Islet precursor cell (in vitro differentiated cells): ENCODE measurements around the gene BABAM1.
A peak's percentile ranks its signal among the peaks of the same experiment; 100 is the strongest.
"Not testable (repeated sequence)": the region's sequence is repeated elsewhere in the genome, so short reads cannot be mapped to it uniquely, and the experiment has no call there.

Experiments
- DNase-seq: peaks from one replicate; pipeline ENCODE4 v3.0.0-alpha.2; 2018

The BABAM1 gene

GRCh38 chr19:17243830-17244617, 23.2 kb upstream of the BABAM1 start:
- peak; percentile 80 for DNase-seq

DNA sequence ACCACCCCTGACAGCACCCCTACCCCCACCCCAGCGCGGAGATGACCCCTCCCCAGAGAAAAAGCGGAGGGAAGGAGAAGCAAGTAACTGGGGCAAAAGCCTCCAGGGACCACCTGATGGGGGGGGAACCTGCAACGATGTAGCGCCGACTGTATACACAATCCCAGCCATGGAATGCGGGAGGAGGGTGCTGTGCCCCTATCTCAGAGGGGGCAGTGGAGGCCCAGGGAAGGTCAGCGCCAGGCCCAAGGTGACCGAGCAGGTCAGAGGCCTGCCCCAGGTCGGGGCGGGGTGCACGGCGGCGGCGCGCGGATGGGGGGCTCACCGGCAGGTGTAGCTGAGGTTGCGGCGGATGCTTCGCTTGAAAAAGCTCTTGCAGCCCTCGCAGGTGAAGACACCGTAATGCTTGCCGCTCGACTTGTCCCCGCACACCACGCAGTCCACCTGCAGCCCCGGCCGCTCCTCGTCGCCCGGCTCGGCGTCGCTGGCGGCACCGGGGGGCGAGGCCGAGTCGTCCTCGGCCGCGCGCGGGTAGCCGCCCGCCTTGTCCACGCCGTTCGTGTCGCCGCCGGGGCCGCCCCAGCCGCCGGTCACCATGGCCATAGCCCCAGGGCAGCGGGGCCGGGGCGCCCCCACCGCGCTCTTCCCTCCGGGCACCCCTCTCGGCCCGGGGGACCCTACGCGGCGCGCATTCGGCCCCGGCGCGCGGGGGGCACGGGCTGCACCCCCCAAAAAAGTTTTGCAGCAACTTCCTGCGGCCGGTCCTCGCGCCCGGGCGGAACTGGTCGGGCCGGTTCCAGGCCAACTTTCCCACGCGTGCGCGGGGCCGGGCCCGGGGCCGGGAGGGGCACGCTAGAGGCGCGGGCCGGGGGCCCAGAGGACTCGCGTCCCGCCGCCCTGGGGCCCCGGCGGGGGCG, 22.4 kb upstream of the BABAM1 start:
- no peak for DNase-seq

DNA sequence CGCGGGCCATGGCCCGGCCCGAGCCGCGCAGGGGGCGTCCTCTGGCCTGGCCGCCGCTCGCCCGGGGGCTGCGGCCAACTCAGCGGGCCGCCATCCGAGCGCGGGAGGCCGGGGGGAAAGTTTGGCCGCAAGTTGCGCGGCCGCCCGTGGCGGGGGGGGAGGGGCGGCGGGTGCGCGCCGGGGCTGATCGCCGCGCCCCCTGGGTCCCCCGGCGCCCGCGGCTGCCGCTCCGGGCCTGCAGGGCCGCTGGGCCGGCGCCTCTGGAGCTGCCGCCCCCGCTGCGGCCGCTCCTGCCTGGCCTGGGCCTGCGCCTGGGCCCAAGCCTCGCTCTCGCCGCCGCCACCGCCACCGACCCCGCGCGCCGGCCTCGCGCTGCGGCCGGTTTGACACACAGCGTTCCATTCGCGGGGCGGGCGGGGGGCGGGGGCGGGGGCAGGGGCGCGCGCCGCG, 21.7 kb upstream of the BABAM1 start, which contains the start of gene NR2F6:
Gene NR2F6, minus strand, starts transcription at position 385 of the 450 bp plus-strand sequence. CDS start 699 bp downstream, outside the sequence.
- DNase-seq = no peak

DNA sequence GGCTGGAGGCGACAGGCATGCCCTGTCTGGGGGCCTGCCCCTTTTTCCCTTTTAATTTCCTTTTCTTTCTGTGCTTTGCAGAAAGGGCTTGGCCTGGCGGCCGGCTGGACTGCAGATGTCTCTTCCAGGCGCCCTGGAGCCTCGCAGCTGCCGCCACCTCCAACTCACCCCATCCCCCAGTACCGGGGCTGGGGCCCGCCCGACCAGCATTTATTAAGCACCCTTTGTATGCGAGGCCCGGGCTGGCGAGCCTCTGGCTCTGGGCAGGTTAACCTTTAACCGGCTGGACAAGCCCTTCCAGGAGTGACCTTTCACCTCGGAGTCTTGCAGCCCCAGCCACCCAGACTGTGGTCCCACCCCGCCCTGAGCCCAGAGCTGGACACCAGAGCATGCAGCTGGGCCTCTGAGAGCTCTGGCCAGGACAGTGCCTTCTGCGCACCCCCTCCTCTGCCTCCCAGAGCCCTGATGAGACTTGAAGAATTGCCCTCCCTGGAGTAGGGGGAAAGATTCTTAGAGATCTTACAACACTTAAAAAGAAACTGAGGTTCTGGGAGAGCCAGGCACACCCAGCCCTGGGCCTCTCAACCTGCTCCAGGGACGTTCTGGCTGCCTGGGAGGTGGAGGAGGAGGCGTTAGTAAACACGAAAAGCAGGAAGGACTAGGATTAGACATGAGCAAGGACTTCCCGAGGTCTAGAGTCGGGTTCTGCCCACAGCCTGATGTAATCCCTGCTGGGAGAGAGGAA, 20.4 kb upstream of the BABAM1 start:
- DNase-seq = peak; percentile 90

DNA sequence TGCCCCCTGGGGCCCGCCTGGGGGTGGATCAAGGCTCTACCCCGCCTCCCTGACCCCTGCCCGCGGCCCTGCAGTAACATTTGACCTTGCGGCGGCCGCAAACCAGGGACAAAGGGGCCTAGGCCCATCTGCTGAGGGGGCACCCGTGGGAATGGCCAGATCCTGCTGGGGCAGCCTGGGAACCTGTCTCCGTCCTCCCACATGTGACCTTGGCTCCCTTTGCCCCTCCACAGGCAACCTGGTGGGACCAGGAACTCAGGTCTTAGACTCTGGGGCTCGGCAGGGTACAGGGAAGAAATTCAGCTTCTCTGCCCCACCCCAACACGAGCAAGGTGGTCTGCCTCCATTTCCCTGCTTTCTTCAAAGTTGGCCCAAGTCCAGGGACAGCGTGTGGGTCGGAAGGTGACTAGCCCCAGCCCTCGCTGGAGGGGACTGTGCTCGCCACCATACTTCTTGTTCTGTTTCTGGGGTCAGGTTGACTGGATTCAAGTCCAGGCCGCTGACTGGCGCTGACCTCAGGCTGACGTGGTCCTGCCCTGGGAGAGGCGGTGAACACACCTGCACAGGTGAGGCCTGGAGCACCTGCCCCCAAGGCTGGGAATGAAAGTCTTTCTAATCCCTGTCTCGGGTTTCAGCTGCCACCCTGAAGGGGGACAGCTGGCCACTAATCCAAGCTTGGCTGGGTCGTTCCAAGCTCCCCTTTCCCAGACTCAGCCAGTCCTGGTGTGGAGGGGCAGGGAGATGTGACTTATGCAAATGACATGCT, 19.0 kb upstream of the BABAM1 start:
- peak; percentile 76 for DNase-seq

DNA sequence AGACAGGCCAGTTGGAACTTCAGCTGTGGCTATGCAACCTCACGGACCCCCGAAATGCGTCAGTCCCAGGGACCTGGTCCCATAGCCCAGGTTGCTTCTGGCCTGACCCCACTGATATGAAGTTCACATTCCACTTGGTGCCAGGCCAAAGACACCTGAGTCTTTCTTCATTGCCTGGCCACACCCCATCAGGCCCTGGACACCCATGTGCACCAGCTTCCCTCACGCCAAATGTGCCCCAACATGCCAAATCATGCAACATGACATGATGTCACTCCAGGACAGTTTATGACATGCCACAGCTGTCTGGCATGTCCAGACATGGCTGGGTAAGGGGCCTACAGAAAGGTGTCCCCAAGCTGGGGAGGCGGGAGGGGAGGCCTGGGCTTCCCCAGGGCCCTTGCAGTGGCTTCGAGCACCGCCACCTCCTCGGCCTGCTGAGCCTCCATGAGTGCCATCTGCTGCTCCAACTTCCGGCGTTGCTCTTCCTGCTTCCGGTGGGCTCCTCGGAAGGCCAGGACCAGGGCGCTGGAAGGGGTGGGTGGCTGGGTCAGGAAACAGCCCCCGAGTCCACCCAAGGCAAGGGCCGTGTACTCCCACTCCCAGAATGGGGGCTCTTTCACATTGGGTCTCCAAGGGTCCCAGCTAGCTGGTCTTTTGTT, 17.2 kb upstream of the BABAM1 start:
- no peak for DNase-seq

- DNase-seq = no peak
These were observed 12.6 kb upstream of the BABAM1 start for GRCh38 chr19:17254636-17255035.

DNA sequence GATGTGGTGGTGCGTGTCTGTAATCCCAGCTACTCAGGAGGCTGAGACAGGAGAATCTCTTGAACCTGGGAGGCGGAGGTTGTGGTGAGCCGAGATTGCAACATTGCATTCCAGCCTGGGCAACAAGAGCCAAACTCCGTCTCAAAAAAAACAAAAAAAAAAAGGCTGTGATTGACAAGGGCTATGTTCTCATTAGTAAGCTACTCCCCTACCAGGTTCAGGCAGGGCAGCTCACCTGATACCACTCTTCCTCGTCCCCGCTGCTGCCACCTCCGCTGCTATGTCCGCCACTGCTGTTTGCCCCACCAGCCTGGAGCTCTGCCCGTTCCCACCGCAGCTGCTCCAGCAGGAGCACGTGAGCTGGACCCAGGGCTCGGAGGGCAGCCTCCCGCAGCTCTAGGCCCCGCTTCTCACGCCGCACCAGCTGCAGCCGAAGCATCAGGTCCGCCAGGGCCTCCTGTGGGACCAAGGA, 12.1 kb upstream of the BABAM1 start:
- DNase-seq = no peak

- DNase-seq = no peak
These were observed 11.1 kb upstream of the BABAM1 start for GRCh38 chr19:17256130-17256529.

DNA sequence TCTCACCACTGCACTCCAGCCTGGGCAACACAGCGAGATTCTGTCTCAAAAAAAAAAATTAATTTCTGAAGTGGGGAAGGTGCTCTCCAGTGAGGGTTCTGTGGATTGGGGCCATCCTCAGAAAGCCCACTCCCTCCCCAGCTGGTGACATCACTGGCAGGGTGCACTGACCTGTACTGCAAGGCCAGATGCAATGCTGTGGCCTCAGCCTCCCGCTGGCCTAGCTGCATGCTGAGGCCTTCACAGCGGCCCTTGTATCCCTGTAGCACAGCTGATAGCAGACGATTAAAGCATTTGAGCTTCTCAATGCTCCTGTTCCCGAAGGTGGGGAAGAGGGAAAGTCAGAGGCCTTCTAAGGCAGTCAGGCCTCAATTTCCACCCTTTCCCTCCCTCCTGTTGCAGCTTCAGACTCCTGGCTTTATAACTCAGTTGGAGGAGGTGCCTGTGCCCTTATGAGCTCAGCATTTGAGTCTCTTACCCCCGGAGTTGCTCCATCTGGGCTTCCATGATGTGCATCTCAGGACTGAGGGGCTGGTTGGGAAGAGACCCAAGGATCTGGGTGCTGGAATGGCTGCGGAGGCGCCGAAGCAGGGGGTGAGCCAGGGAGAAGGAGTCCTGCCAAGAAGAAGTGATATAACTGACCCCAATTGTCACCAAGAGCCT, 8.0 kb upstream of the BABAM1 start:
- no peak for DNase-seq

- DNase-seq = no peak
These were observed 7.3 kb upstream of the BABAM1 start for GRCh38 chr19:17259934-17260333.

GRCh38 chr19:17260842-17261325, 6.4 kb upstream of the BABAM1 start:
- peak; percentile 93 for DNase-seq

- DNase-seq = no peak
These were observed 4.7 kb upstream of the BABAM1 start for GRCh38 chr19:17262557-17262956.

DNA sequence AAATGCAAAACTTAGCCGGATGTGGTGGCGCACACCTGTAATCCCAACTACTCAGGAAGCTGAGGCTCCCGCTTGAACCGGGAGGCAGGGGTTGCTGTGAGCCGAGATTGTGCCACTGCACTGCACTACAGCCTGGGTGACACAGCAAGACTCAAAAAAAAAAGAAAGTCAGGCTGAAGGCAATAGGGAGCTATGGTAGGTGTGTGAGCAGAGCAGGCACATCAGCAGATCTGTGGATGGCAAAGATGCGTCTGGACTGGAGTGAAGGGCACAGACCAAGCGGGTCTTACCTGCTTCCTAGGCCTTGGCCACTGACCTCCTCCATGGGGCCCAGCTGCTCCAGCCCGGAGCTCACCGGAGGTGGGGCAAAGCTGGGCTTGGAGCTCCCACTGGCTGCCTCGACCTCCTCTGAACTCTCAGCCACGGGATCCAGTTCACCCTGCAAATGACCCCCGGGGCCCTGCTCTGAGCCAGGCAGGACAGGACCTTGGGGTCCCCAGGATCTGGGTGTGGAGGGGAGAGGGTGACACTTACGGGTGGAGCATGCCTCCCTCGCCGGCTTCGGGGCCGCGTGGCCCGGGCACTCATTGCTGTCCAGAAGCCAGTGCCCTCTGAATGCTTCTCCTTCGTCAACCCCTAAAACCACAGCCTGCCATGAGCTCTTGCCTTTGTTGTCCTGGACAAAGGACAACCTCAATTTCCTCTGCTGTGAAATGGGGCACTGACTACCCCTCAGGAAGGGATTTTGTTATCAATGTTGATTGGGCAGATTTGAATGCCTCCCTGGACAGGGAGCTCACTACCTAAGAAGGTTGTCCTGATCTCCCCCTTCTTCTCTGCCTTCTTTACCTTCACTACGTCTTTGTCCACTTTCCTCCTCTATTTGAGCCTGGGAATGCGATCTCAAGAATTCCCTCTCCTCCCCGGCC, 3.3 kb upstream of the BABAM1 start:
- no peak for DNase-seq

GRCh38 chr19:17264641-17264979, 2.6 kb upstream of the BABAM1 start, which contains the start of gene USHBP1:
USHBP1 (minus strand) TSS chr19:17264745; CDS start chr19:17264299, 446 bp downstream.
- no peak for DNase-seq

GRCh38 chr19:17266026-17266425, 1.2 kb upstream of the BABAM1 start:
- DNase-seq = peak; percentile 77

DNA sequence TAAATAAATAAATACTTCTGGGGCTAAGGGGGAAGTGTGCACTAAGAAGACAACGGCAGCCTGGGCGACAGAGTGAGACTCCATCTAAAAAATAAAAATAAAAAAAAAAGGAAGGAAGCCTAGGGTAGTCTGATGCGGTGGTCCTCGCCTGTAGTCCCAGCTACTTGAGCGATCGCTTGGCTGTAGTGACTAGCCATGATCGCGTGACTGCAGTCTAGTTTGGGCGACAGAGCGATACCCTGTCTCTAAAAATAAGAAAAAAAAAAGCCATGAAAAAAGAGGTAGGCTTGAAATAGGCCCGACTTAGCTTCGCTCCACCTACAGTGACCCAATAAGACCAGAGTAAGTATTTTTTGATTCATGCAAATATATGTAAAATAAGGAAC, 661 bp upstream of the BABAM1 start:
- no peak for DNase-seq

- DNase-seq = no peak
These were observed 1.5 kb downstream of the BABAM1 start for GRCh38 chr19:17268754-17269153.

DNA sequence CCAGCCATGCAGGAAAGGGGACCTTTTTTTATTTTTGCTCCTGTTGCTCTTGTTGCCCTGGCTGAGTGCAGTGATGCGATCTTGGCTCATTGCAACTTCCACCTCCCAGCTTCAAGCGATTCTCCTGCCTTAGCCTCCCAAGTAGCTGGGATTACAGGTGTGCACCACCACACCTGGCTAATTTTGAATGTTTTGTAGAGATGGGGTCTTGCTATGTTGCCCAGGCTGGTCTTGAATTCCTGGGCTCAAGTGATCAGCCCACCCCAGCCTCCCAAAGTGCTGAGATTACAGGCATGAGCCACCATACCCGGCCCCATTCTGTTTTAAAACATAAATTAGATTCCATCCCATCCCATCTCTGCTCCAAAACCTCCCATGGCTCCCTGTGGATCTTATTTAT, 7.6 kb downstream of the BABAM1 start:
- DNase-seq = not testable (repeated sequence)
